ENCODE data around the gene PPP1R16B. TPM values are rescaled to one million over a fixed set of nuclear protein-coding genes. Genes with fewer than 3 reads are reported as not detected.

PPP1R16B gene
- polyA plus RNA-seq, 1 donor from 2014 or later = 1.9 TPM

DNA sequence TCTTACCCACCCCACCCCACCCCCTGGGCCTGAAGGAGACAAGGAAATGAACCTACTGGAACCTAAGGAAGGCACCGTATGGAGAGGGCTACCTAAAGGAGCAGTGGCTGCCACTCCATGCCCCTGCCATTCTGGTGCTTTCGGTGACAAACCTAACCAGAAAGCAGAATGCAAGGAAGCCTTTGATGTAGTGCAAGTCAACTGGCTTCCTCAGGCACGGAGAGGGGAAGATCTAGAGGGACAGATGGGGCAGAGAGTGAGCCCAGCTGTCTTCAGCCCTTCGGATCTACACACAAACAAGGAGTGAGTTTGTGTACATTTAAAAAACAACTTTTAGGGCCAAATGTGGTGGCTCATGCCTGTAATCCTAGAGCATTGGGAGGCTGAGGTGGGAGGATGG is 39.5 kb downstream of the PPP1R16B start:
- Histone ChIP-seq H3K4me3 (ENCODE audit: low read length) (no peak overlapping the region), H3K27ac (ENCODE audit: low read length) (no peak overlapping the region)
- no peak for TF ChIP-seq EP300 (conservative IDR thresholded peaks at IDR 0.05; ENCODE audit: poor library complexity, severe bottlenecking)
- TF ChIP-seq POLR2AphosphoS5 (IDR thresholded peaks at IDR 0.05) = no peak
- TF ChIP-seq CTCF (IDR thresholded peaks at IDR 0.05; ENCODE audit: poor library complexity, severe bottlenecking) = no peak
- TF ChIP-seq SMC3 (conservative IDR thresholded peaks at IDR 0.05; ENCODE audit: poor library complexity) = no peak
- no peak for TF ChIP-seq TAF1 (IDR thresholded peaks at IDR 0.05; ENCODE audit: low read depth)
- no peak for TF ChIP-seq EZH2 (IDR thresholded peaks at IDR 0.05; ENCODE audit: borderline replicate concordance, insufficient read depth, low read length, poor library complexity, severe bottlenecking)
- TF ChIP-seq MXI1 (conservative IDR thresholded peaks at IDR 0.05; ENCODE audit: poor library complexity, severe bottlenecking) = no peak
- TF ChIP-seq RAD21 (conservative IDR thresholded peaks at IDR 0.05) = no peak
- TF ChIP-seq, protein P1, sequence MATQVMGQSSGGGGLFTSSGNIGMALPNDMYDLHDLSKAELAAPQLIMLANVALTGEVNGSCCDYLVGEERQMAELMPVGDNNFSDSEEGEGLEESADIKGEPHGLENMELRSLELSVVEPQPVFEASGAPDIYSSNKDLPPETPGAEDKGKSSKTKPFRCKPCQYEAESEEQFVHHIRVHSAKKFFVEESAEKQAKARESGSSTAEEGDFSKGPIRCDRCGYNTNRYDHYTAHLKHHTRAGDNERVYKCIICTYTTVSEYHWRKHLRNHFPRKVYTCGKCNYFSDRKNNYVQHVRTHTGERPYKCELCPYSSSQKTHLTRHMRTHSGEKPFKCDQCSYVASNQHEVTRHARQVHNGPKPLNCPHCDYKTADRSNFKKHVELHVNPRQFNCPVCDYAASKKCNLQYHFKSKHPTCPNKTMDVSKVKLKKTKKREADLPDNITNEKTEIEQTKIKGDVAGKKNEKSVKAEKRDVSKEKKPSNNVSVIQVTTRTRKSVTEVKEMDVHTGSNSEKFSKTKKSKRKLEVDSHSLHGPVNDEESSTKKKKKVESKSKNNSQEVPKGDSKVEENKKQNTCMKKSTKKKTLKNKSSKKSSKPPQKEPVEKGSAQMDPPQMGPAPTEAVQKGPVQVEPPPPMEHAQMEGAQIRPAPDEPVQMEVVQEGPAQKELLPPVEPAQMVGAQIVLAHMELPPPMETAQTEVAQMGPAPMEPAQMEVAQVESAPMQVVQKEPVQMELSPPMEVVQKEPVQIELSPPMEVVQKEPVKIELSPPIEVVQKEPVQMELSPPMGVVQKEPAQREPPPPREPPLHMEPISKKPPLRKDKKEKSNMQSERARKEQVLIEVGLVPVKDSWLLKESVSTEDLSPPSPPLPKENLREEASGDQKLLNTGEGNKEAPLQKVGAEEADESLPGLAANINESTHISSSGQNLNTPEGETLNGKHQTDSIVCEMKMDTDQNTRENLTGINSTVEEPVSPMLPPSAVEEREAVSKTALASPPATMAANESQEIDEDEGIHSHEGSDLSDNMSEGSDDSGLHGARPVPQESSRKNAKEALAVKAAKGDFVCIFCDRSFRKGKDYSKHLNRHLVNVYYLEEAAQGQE (IDR thresholded peaks at IDR 0.05; ENCODE audit: borderline replicate concordance) = no peak

DNA sequence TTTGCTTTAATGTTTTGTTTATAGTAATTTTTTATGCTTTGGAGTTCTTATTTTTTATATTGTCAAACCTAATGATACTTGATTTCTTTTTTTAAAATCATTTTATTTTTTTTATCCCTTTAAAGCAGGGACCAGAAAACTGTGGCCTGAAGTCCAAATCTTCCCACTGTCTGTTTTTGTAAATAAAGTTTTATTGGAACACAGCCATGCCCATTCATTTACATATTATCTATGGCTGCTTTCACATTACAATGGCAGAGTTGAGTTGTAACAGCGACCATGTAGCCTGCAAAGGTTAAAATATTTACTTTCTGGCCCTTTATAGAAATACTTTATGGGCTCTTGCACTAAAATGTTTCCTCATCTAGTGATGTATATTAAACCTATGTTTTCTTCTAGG is 42.3 kb downstream of the PPP1R16B start:
- H3K79me2 ChIP-seq (replicated peaks; ENCODE audit: insufficient read depth, low read length) = no peaks in the 10 kb centered on the region
- H2AFZ ChIP-seq (ENCODE audit: low read depth, low read length) = no peak overlapping the region
- no peaks in the 10 kb centered on the region for H3F3A ChIP-seq (ENCODE audit: insufficient read depth, low read length, poor library complexity, severe bottlenecking)
- H4K20me1 ChIP-seq (ENCODE audit: insufficient read depth) = no peaks in the 10 kb centered on the region
- no peak overlapping the region for H3K4me3 ChIP-seq (ENCODE audit: low read length)
- no peak overlapping the region for H3K4me2 ChIP-seq (ENCODE audit: low read length)
- no peaks in the 10 kb centered on the region for H3K27me3 ChIP-seq (ENCODE audit: insufficient read depth, low read depth, low read length)
- no peak for TF ChIP-seq MXI1 (conservative IDR thresholded peaks at IDR 0.05; ENCODE audit: poor library complexity, severe bottlenecking)
- TF ChIP-seq, protein P1 (IDR thresholded peaks at IDR 0.05; ENCODE audit: borderline replicate concordance) = no peak
- no peak for TF ChIP-seq TAF1 (IDR thresholded peaks at IDR 0.05; ENCODE audit: low read depth)
- no peak for TF ChIP-seq RAD21 (conservative IDR thresholded peaks at IDR 0.05)
- TF ChIP-seq SMC3 (conservative IDR thresholded peaks at IDR 0.05; ENCODE audit: poor library complexity) = no peak
- TF ChIP-seq POLR2AphosphoS5 (IDR thresholded peaks at IDR 0.05) = no peak
- TF ChIP-seq EP300 (conservative IDR thresholded peaks at IDR 0.05; ENCODE audit: poor library complexity, severe bottlenecking) = no peak
- TF ChIP-seq CTCF (IDR thresholded peaks at IDR 0.05; ENCODE audit: poor library complexity, severe bottlenecking) = no peak
- no peak for TF ChIP-seq EZH2 (IDR thresholded peaks at IDR 0.05; ENCODE audit: borderline replicate concordance, insufficient read depth, low read length, poor library complexity, severe bottlenecking)
- no peaks in the 10 kb centered on the region for H3K36me3 ChIP-seq (ENCODE audit: insufficient read depth, low read length)
- no peaks in the 10 kb centered on the region for H3K9me3 ChIP-seq (ENCODE audit: low read length)
- H3K27ac ChIP-seq (ENCODE audit: low read length) = no peak overlapping the region
- H3K9me2 ChIP-seq (ENCODE audit: insufficient read depth, low read length) = no peaks in the 10 kb centered on the region
- no peak overlapping the region for H3K9ac ChIP-seq (ENCODE audit: low read length)

More for the DNA sequence above, 39.5 kb downstream of the PPP1R16B start:
- H3K27me3 ChIP-seq (ENCODE audit: insufficient read depth, low read depth, low read length) = no peaks in the 10 kb centered on the region
- no peaks in the 10 kb centered on the region for H4K20me1 ChIP-seq (ENCODE audit: insufficient read depth)
- H3K9ac ChIP-seq (ENCODE audit: low read length) = no peak overlapping the region
- H3F3A ChIP-seq (ENCODE audit: insufficient read depth, low read length, poor library complexity, severe bottlenecking) = no peaks in the 10 kb centered on the region
- no peak overlapping the region for H3K4me2 ChIP-seq (ENCODE audit: low read length)
- H3K36me3 ChIP-seq (ENCODE audit: insufficient read depth, low read length) = no peaks in the 10 kb centered on the region
- no peaks in the 10 kb centered on the region for H3K9me2 ChIP-seq (ENCODE audit: insufficient read depth, low read length)
- no peaks in the 10 kb centered on the region for H3K9me3 ChIP-seq (ENCODE audit: low read length)
- H3K79me2 ChIP-seq (replicated peaks; ENCODE audit: insufficient read depth, low read length) = no peaks in the 10 kb centered on the region
- H2AFZ ChIP-seq (ENCODE audit: low read depth, low read length) = no peak overlapping the region
